HG03135 (cell line): ENCODE data around the gene ELP1.
A peak's percentile ranks its signal among the peaks of the same experiment; 100 is the strongest.
"Not testable (repeated sequence)": the region's sequence is repeated elsewhere in the genome, so short reads cannot be mapped to it uniquely, and the experiment has no call there.

Source experiments
- ATAC-seq: cut with Tn5 transposase; IDR thresholded peaks from one replicate; pipeline ENCODE4 v1.9.1; 2021; ENCODE audit warnings: mild to moderate bottlenecking, moderate library complexity; ENCODE audit not compliant: unreplicated experiment

The ELP1 gene

GRCh38 chr9:108934323-108934893 is 484 bp upstream of the ELP1 start, which contains the start of gene ABITRAM:
Gene ABITRAM (plus strand): TSS chr9:108934400. CDS start chr9:108934487, 87 bp downstream.
- ATAC-seq = peak; percentile 82

DNA sequence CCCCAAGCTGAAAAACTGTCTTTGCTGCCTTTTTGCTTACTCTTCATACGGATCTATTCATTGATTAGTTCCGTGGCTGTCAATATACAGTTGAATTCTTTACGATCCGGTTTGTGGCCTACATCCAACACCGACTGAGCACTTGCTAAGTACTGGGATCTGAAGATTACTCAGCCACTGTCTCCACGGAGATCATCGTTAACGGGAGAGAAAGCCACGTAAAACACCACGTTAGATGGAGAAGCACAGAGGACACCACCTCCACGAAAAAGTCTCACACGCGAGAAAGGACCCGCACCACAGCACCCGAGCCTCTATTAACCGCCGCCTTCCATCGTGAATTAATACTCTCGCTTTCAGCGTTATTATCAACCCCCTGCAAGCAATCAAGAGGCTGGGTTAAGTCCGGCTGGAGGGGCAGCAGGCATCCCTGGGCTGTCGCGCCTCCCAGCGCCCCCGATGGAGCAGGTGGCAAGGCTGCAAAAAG is 650 bp downstream of the ELP1 start:
- ATAC-seq = no peak

GRCh38 chr9:108928386-108928785 is 5.5 kb downstream of the ELP1 start:
- no peak for ATAC-seq

GRCh38 chr9:108924466-108924865 is 9.5 kb downstream of the ELP1 start:
- ATAC-seq = no peak

GRCh38 chr9:108921200-108921599 is 12.7 kb downstream of the ELP1 start:
- ATAC-seq = no peak

- not testable (repeated sequence) for ATAC-seq
Measured at GRCh38 chr9:108920401-108920800, 13.5 kb downstream of the ELP1 start.

- ATAC-seq = no peak
Measured at GRCh38 chr9:108919517-108919916, 14.4 kb downstream of the ELP1 start.

GRCh38 chr9:108913391-108913790 is 20.5 kb downstream of the ELP1 start:
- no peak for ATAC-seq

- no peak for ATAC-seq
Measured at GRCh38 chr9:108911820-108912219, 22.1 kb downstream of the ELP1 start.

- no peak for ATAC-seq
Measured at GRCh38 chr9:108910914-108911313, 23.0 kb downstream of the ELP1 start.

GRCh38 chr9:108910402-108910801 is 23.5 kb downstream of the ELP1 start:
- ATAC-seq = no peak

GRCh38 chr9:108905494-108905893 is 28.4 kb downstream of the ELP1 start:
- no peak for ATAC-seq

DNA sequence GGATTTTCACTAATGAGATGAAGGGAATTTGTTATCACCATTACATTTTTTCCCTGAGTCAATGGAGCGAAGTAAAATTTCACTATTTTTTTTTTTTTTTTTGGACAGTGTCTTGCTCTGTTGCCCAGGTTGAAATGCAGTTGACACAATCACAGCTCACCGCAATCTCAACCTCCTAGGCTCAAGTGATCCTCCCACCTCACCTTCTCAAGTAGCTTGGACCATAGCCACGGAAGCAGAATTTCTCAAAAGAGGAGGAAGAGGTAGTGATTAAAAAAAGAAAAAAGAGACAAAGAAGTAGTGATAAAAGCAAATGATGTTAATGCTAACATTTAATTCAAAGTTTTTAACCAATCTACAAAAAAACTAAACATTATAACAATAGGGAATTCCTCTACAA is 29.8 kb downstream of the ELP1 start:
- no peak for ATAC-seq

DNA sequence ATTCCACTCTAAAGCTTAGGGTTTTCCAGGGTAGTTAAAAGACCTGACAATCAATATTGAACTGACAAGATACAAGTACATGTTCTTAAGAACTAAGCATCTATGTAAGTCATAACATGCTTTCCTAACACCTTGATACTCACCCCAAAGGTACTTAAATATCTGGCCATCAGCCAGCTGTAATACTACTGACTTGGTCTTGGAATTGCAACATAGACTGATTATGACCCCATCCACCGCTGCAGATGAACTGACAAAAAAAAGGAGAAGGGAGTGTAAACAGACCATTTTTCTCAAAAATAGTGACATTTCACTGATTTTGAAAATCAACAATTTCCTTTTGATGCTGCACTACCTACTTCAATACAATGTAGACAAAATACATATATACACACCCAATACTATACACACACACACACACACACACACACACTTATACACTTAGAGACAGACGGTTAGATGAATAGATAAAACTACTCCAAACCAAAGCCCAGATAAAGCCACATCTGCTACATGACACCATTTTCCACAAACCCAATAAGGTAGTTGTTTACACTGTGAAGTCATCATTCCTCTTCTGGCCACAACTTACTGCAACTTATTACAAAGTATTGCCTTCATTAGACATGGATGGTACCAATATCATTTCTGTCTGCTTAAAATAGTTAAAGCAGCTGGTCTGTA is 30.4 kb downstream of the ELP1 start:
- no peak for ATAC-seq

DNA sequence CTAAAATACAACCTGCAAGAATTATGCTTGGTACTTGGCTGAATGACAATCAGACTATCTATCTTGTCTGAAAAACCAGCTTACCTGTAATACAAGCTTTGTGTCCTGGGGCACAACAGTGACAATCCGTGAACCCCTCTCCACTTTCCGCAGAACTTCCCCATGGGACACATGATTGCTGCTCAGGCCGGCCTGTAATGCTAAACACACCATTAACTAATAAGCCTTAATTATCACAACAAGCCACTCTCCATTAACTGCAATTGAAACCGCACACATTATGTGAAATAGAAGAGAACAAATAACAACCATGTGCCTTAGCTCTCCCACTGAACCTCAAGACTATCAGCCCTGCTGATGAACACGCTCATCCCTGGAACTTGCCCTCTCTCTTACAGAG is 33.7 kb downstream of the ELP1 start:
- ATAC-seq = no peak

DNA sequence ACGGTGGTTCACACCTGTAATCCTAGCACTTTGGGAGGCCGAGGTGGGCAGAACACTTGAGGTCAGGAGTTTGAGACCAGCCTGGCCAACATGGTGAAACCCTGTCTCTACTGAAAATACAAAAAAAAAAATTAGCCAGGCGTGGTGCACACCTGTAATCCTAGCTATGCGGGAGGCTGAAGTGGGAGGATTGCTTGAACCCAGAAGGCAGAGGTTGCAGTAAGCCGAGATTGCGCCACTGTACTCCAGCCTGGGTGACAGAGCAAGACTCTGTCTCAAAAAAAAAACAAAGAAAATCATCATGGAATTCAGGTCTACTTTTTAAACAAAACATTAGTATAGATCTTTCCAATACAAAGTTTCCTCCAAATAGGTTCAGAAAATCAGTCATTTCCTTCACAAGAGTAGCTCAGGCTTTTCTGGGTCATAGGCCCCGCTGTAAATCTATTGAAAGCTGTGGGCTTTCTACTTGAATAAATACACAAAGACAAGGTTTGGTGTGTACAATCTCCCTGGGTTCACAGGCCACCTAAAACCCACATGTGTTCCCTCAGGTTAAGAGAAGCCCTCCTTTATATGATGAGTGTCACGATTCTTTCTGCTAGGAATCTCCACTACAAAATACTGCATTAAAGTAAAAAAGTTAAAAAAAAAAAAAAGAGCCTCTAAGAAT is 34.8 kb downstream of the ELP1 start:
- not testable (repeated sequence) for ATAC-seq

- no peak for ATAC-seq
Measured at GRCh38 chr9:108897324-108898096, 36.4 kb downstream of the ELP1 start.

- ATAC-seq = no peak
Measured at GRCh38 chr9:108894225-108894997, 39.5 kb downstream of the ELP1 start.

GRCh38 chr9:108889649-108890067 is 44.3 kb downstream of the ELP1 start:
- no peak for ATAC-seq

DNA sequence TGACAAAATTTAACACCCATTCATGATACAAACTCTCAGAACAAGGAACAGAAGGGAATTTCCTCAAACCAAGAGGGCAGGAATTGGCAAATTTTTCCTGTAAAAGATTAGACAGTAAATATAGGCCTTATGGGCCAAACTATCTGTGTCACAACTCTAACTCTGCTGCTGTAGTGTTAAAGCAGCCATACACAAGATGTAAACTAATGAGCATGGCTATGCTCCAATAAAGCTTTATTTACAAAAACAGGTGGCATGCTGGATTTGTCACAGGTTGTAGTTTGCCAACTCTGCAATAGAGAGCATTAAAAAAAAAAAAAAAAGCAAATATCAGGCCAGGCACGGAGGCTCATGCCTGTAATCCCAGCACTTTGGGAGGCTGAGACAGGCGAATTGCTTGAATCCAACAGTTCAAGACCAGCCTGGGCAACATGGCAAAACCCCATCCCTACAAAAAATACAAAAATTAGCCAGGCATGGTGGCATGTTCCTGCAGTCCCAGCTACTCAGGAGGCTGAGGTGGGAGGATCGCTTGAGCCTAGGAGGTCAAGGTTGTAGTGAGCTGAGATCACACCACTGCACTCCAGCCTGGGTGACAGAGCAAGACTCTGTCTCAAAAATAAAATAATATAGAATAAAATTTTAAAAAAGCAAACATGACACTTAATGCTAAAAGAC is 47.2 kb downstream of the ELP1 start:
- not testable (repeated sequence) for ATAC-seq
